ENCODE measurements around the gene HINFP.

GRCh38 chr11:119120639-119121007, 757 bp upstream of the HINFP start:
- TF ChIP-seq CTCF (IDR thresholded peaks at IDR 0.05), result no peak
- no peak for TF ChIP-seq ZFX (IDR thresholded peaks at IDR 0.05; ENCODE audit: borderline replicate concordance)

Measured in 22Rv1 (cell line).